GM21825 (cell line): ENCODE data around the gene TM4SF20.

Experiments
- ATAC-seq: cut with Tn5 transposase; IDR thresholded peaks from one replicate; pipeline ENCODE4 v1.9.1; 2021; ENCODE audit warnings: mild to moderate bottlenecking, moderate library complexity; ENCODE audit not compliant: unreplicated experiment

Gene TM4SF20

GRCh38 chr2:227379095-227379494 lies at the start of gene TM4SF20:
Gene TM4SF20 (minus strand): TSS chr2:227379306. CDS start chr2:227379268, 38 bp downstream.
- ATAC-seq: no peak

- ATAC-seq: no peak
Measured at GRCh38 chr2:227428731-227429285, 49.7 kb upstream of the TM4SF20 start.

GRCh38 chr2:227423656-227424499 lies 44.8 kb upstream of the TM4SF20 start:
- no peak for ATAC-seq

- ATAC-seq: no peak
Measured at GRCh38 chr2:227420087-227421052, 41.3 kb upstream of the TM4SF20 start.

- ATAC-seq: no peak
Measured at GRCh38 chr2:227416701-227417100, 37.6 kb upstream of the TM4SF20 start.

- no peak for ATAC-seq
Measured at GRCh38 chr2:227415538-227416424, 36.7 kb upstream of the TM4SF20 start.

- ATAC-seq: no peak
Measured at GRCh38 chr2:227414846-227415245, 35.7 kb upstream of the TM4SF20 start.

GRCh38 chr2:227413371-227413770 lies 34.3 kb upstream of the TM4SF20 start:
- no peak for ATAC-seq

GRCh38 chr2:227412877-227413276 lies 33.8 kb upstream of the TM4SF20 start:
- no peak for ATAC-seq

GRCh38 chr2:227411990-227412350 lies 32.9 kb upstream of the TM4SF20 start:
- ATAC-seq: no peak

- ATAC-seq: peak; percentile 81
Measured at GRCh38 chr2:227411320-227411989, 32.3 kb upstream of the TM4SF20 start.

GRCh38 chr2:227410191-227410590 lies 31.1 kb upstream of the TM4SF20 start:
- no peak for ATAC-seq

- no peak for ATAC-seq
Measured at GRCh38 chr2:227407591-227408151, 28.6 kb upstream of the TM4SF20 start.

GRCh38 chr2:227406177-227407031 lies 27.3 kb upstream of the TM4SF20 start:
- peak; percentile 61 for ATAC-seq

- ATAC-seq: no peak
Measured at GRCh38 chr2:227404585-227405271, 25.6 kb upstream of the TM4SF20 start.

- ATAC-seq: no peak
Measured at GRCh38 chr2:227402959-227403358, 23.9 kb upstream of the TM4SF20 start.

GRCh38 chr2:227402321-227402720 lies 23.2 kb upstream of the TM4SF20 start:
- ATAC-seq: no peak

GRCh38 chr2:227401550-227401949 lies 22.4 kb upstream of the TM4SF20 start:
- no peak for ATAC-seq
